ENCODE measurements around the gene CEP85L. TPM values are rescaled to one million over a fixed set of nuclear protein-coding genes. Genes with fewer than 3 reads are reported as not detected.

The CEP85L gene
- total RNA-seq, 4 donors from 2014 or later, result 12.6 to 16.2 (median 13.4) TPM

DNA sequence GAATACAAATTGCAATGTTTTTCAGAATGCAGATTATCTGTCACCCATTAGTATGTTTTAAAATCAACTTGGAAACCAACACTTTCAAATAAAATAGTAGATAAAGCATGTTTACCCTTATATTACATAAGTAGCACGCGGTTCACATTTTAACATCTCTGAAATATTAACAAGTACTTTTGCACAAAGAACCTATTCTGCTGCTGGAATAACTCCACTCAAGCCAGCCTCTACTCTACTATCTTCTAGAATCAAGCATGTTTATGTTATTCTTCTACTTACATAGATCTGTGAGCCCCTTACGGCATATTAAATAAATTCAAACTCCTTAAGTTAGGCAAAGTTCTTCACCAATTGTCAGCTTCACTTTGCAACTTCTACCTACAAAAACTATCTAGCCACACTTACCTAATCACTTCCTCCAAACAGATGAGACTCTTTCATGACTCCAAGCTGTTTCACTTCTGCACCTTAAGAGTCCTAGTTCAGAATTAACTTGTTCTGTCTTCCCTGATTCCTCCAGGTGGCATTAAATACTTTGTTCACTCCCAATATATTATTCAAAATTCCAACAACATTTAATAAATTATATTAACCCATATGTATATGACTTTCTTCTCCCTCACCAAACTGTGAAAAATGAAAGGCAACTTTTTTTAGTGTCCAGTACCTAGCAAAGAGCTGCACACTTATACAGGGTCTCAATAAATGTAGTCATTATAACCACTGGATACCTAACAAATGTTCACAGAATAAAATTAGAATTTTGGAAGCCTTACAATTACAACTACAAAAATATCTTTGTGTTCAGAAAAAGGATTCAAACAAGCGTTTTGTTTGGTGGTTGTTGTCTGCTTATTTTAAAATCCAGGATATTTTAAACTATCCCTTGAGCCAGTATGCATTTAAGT lies 12.1 kb downstream of the CEP85L start:
- Histone ChIP-seq H3K9me3 (no peaks in the 10 kb centered on the region), H3K27me3 (no peaks in the 10 kb centered on the region), H3K36me3 (no peaks in the 10 kb centered on the region), H3K27ac (replicated peaks in 1 of 4) (no peak overlapping the region), H3K4me3 (no peak overlapping the region), H3K4me1 (peaks cover 14 to 42% (median 34%) of the 10 kb centered on the region in 4 donors)
- 77% methylated on average over 4 of the region's 4 CpGs for WGBS
- TF ChIP-seq POLR2AphosphoS5 (IDR thresholded peaks at IDR 0.05) (no peak), POLR2A (IDR thresholded peaks at IDR 0.05; ENCODE audit: low read depth) (no peak), EP300 (IDR thresholded peaks at IDR 0.05) (no peak)
- TF ChIP-seq, protein P1, sequence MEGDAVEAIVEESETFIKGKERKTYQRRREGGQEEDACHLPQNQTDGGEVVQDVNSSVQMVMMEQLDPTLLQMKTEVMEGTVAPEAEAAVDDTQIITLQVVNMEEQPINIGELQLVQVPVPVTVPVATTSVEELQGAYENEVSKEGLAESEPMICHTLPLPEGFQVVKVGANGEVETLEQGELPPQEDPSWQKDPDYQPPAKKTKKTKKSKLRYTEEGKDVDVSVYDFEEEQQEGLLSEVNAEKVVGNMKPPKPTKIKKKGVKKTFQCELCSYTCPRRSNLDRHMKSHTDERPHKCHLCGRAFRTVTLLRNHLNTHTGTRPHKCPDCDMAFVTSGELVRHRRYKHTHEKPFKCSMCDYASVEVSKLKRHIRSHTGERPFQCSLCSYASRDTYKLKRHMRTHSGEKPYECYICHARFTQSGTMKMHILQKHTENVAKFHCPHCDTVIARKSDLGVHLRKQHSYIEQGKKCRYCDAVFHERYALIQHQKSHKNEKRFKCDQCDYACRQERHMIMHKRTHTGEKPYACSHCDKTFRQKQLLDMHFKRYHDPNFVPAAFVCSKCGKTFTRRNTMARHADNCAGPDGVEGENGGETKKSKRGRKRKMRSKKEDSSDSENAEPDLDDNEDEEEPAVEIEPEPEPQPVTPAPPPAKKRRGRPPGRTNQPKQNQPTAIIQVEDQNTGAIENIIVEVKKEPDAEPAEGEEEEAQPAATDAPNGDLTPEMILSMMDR (IDR thresholded peaks at IDR 0.05), result no peak
- no peak for DNase-seq (ENCODE audit: extremely low spot score)
- intact Hi-C loops (cut with DNase I), result no loop called here

DNA sequence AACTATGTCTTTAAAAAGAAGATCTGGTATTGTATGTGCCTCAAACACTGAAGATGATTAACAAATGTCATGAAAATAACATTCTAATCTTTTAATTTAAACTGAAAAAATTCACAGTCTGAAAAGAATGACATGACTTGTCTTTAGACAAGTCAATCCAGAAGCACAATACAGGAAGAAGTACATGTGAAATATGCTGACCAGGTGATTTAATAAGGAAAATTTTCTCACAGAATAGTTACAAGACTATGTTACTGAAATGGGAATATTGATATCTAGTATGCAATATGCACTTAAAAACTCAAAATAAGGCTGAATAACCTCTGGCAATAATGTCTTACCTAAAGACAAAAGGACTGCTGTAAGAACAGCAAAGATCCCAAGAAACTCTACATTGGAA lies 13.1 kb downstream of the CEP85L start:
- no peak for DNase-seq (ENCODE audit: extremely low spot score)
- peaks cover 14 to 36% (median 25%) of the 10 kb centered on the region in 4 donors for H3K4me1 ChIP-seq
- H3K4me3 ChIP-seq, result no peak overlapping the region
- intact Hi-C loops (cut with DNase I), result no loop called here
- no peak overlapping the region for H3K27ac ChIP-seq (replicated peaks in 1 of 4)
- no peaks in the 10 kb centered on the region for H3K9me3 ChIP-seq
- no peaks in the 10 kb centered on the region for H3K27me3 ChIP-seq
- H3K36me3 ChIP-seq, result no peaks in the 10 kb centered on the region
- TF ChIP-seq POLR2AphosphoS5 (IDR thresholded peaks at IDR 0.05) (no peak), POLR2A (IDR thresholded peaks at IDR 0.05; ENCODE audit: low read depth) (no peak), EP300 (IDR thresholded peaks at IDR 0.05) (no peak)
- TF ChIP-seq, protein P1 (IDR thresholded peaks at IDR 0.05), result no peak

DNA sequence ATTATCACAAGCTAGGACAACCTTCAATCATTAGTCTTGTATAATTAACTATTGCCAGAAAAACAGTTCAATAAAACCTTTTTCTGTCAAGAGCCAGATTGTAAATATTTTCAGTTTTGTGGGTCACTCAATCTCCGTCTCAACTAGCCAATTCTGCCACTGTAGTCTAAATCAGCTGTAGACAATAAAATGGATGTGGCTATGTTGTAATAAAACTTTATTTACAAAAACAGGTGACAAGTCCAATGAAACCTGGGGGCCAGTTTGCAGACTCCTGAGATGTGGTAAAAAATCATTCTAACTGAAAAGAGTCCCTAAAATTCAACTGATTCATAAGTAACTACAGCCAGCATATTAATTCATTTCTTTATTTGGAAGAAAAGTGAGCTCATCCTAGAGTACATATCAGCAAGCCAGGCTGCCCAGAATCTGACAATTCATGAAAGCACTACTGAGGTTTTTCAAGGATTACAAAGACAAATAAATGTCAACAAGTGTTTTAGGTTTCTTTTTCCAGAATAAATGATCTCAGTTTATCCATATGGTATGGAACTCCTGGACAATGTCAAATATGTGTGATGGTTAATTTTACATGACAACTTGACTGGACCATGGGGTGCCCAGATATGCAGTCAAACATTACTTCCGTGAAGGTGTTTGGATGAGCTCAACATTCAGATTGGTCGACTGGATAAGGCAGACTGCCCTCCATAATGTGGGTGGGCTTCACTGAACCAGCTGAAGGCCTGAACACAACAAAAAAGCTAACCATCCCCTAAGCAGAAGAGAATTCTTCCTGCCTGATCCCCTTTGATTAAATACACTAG lies 15.3 kb downstream of the CEP85L start:
- Histone ChIP-seq H3K27ac (replicated peaks in 1 of 4) (no peak overlapping the region), H3K27me3 (no peaks in the 10 kb centered on the region), H3K4me3 (no peak overlapping the region), H3K36me3 (no peaks in the 10 kb centered on the region), H3K9me3 (no peaks in the 10 kb centered on the region), H3K4me1 (peaks cover 11 to 25% (median 20%) of the 10 kb centered on the region in 4 donors)
- TF ChIP-seq, protein P1 (IDR thresholded peaks at IDR 0.05), result no peak
- TF ChIP-seq POLR2AphosphoS5 (IDR thresholded peaks at IDR 0.05) (no peak), POLR2A (IDR thresholded peaks at IDR 0.05; ENCODE audit: low read depth) (no peak), EP300 (IDR thresholded peaks at IDR 0.05) (no peak)
- DNase-seq (ENCODE audit: extremely low spot score), result no peak
- 82% methylated on average over 3 of the region's 3 CpGs for WGBS
- intact Hi-C loops (cut with DNase I), result no loop called here

DNA sequence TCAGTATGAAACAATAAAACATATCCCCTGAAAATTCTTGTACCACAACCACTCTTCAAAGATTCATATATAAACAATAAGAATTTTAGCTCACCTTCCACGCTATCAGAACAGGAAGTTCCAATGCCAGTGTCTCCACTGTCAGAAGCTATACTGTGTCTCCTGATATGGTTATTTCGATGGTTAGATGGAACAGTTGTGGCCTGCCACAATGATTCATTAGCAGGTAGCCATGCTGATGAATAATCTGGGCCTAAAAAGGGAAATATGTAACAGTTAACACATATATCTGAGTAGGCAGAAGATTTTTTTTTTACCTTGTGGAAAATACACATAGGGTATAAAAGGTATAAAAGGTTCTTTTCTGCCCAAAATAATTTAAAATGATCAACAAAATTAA lies 19.0 kb downstream of the CEP85L start:
- intact Hi-C loops (cut with DNase I), result no loop called here
- 85% methylated on average over 2 of the region's 2 CpGs for WGBS
- Histone ChIP-seq H3K36me3 (peaks cover 0 to 10% (median 4%) of the 10 kb centered on the region in 4 donors), H3K4me1 (no peaks in the 10 kb centered on the region), H3K9me3 (no peaks in the 10 kb centered on the region), H3K27me3 (no peaks in the 10 kb centered on the region), H3K27ac (replicated peaks in 1 of 4) (no peak overlapping the region), H3K4me3 (no peak overlapping the region)
- no peak for DNase-seq (ENCODE audit: extremely low spot score)
- TF ChIP-seq, protein P1 (IDR thresholded peaks at IDR 0.05), result no peak
- no peak for TF ChIP-seq POLR2A (IDR thresholded peaks at IDR 0.05; ENCODE audit: low read depth)
- no peak for TF ChIP-seq EP300 (IDR thresholded peaks at IDR 0.05)
- no peak for TF ChIP-seq POLR2AphosphoS5 (IDR thresholded peaks at IDR 0.05)
